HepG2 (cell line): ENCODE data around the gene KANSL1. TPM values are rescaled to one million over a fixed set of nuclear protein-coding genes. Genes with fewer than 3 reads are reported as not detected.

ENCODE experiments used
- ATAC-seq: fragments of 200-7000 bp; cut with Tn5 transposase; 3 replicates; pipeline ENCODE4 v1.9.1; 2020; ENCODE audit warnings: mild to moderate bottlenecking, moderate library complexity
- BruUV-seq: library from RNA; stranded (reverse); fragments of 400-500 nt; replicated peaks from 2 replicates; lab custom pipeline; 2021; lab: Mats Ljungman, UMichigan
- CTCF ChIA-PET: fragments of 300-600 bp; formaldehyde crosslinking; extraction: SDS; loops from one replicate; lab custom pipeline; 2021; ENCODE audit warnings: low total read pairs, inconsistent platforms, low intra/inter-chr PET ratio; lab: Yijun Ruan, JAX
- POLR2A ChIA-PET: fragments of 350-600 bp; sonication (Branson Sonifier 250); formaldehyde crosslinking; loops from one replicate; lab custom pipeline; 2020; ENCODE audit warnings: antibody characterized with exemption, inconsistent platforms; lab: Yijun Ruan, JAX
- DNase-seq: peaks from one replicate; pipeline ENCODE4 v3.0.0-alpha.2; 2015; ENCODE audit warnings: low spot score
- FAIRE-seq: peaks from 3 replicates; lab custom pipeline; 2011; peaks lifted over from hg19 to GRCh38; lab: Jason Lieb, UNC
- H2AFZ ChIP-seq: one replicate; pipeline ENCODE4 v1.6.1; 2011; ENCODE audit warnings: low read length, inconsistent platforms
- H3K27ac ChIP-seq: fragments of 300-600 bp; 3 replicates; pipeline ENCODE4 v1.8.0; 2011; ENCODE audit warnings: mixed run types, mild to moderate bottlenecking, mixed read lengths, low read length, inconsistent platforms; ENCODE audit not compliant: insufficient read depth; ENCODE audit errors: extremely low read length
- H3K27me3 ChIP-seq, 2 experiments: fragments of 200-600 bp in 1 of 2; 2 replicates in 1 of 2; 3 replicates in 1 of 2; pipeline versions ENCODE4 v1.6.0 to v1.8.0; 2011; ENCODE audit warnings: low read length in 2 of 2, mild to moderate bottlenecking in 2 of 2, moderate library complexity in 2 of 2, inconsistent platforms in 1 of 2; ENCODE audit not compliant: insufficient read depth in 2 of 2, control insufficient read depth in 1 of 2
- H3K36me3 ChIP-seq, 2 experiments: fragments of 200-600 bp in 1 of 2; replicated peaks in 1 of 2; 2 replicates in 1 of 2; 3 replicates in 1 of 2; pipeline versions ENCODE4 v1.5.1 to v1.8.0; 2011; ENCODE audit warnings: low read length in 2 of 2, inconsistent platforms in 1 of 2; ENCODE audit not compliant: insufficient read depth in 2 of 2, control insufficient read depth in 1 of 2
- H3K4me1 ChIP-seq: 2 replicates; pipeline ENCODE4 v1.5.1; 2012; ENCODE audit warnings: low read length, inconsistent platforms; ENCODE audit not compliant: insufficient read depth
- H3K4me2 ChIP-seq: 2 replicates; pipeline ENCODE4 v1.6.0; 2011; ENCODE audit warnings: low read depth, low read length, inconsistent platforms
- H3K4me3 ChIP-seq, 3 experiments: fragments of 200-600 bp in 1 of 3; sonication (generic), shearing (Covaris generic) in 1 of 3; replicated peaks in 1 of 3; 2 replicates each; pipeline ENCODE4 v1.5.1; 2011 to 2016; ENCODE audit warnings: low read length in 3 of 3, inconsistent platforms in 2 of 3, low read depth in 2 of 3, mild to moderate bottlenecking in 2 of 3, control low read depth in 1 of 3, mixed read lengths in 1 of 3; ENCODE audit not compliant: insufficient read depth in 1 of 3
- H3K79me2 ChIP-seq: one replicate; pipeline ENCODE4 v1.6.1; 2011; ENCODE audit warnings: low read length, inconsistent platforms; ENCODE audit not compliant: insufficient read depth
- H3K9ac ChIP-seq: 2 replicates; pipeline ENCODE4 v1.6.0; 2011; ENCODE audit warnings: mild to moderate bottlenecking, low read depth, low read length, inconsistent platforms; ENCODE audit not compliant: insufficient read depth
- H3K9me3 ChIP-seq: 2 replicates; pipeline ENCODE4 v1.5.1; 2012; ENCODE audit warnings: mild to moderate bottlenecking, low read length
- H4K20me1 ChIP-seq: 2 replicates; pipeline ENCODE4 v1.6.0; 2011; ENCODE audit warnings: inconsistent platforms, mild to moderate bottlenecking, low read length, moderate library complexity; ENCODE audit not compliant: insufficient read depth
- HMGA1 ChIP-seq: sonication (generic); formaldehyde crosslinking; conservative IDR thresholded peaks from 2 replicates; pipeline ENCODE4 v1.4.0; 2020; ENCODE audit warnings: missing genetic modification reagents
- KLF13 ChIP-seq: sonication (generic); formaldehyde crosslinking; IDR thresholded peaks from 2 replicates; pipeline ENCODE4 v1.4.0; 2020; ENCODE audit warnings: mild to moderate bottlenecking, missing genetic modification reagents
- NFAT5 ChIP-seq: sonication (generic); formaldehyde crosslinking; IDR thresholded peaks from 2 replicates; pipeline ENCODE4 v1.4.0; 2020; ENCODE audit warnings: missing genetic modification reagents
- REPIN1 ChIP-seq: sonication (generic); formaldehyde crosslinking; IDR thresholded peaks from 2 replicates; pipeline ENCODE4 v1.8.0; 2022; ENCODE audit warnings: missing genetic modification reagents, low read depth, mild to moderate bottlenecking, borderline replicate concordance
- RNF219 ChIP-seq: sonication (generic); formaldehyde crosslinking; IDR thresholded peaks from 2 replicates; pipeline ENCODE4 v1.5.0; 2020; ENCODE audit warnings: mild to moderate bottlenecking, missing genetic modification reagents
- SOX5 ChIP-seq: IDR thresholded peaks from 2 replicates; pipeline ENCODE4 v1.6.1; 2016; ENCODE audit warnings: borderline replicate concordance
- ZSCAN22 ChIP-seq: sonication (generic); formaldehyde crosslinking; IDR thresholded peaks from 2 replicates; pipeline ENCODE4 v1.4.0; 2020; ENCODE audit warnings: mild to moderate bottlenecking, missing genetic modification reagents
- WGBS: methylation state at CpG from one replicate; pipeline ENCODE4 v1.1.6; 2017; ENCODE audit warnings: low lambda C conversion rate; 5-methylcytosine and 5-hydroxymethylcytosine counted together
- in situ Hi-C: cut with HindIII; loops from 2 replicates; pipeline ENCODE4 v1.10.0; 2017; ENCODE audit warnings: low pct_unique_long_range_greater_than_20kb; ENCODE audit not compliant: extremely low pct_ligation_motif_present
- intact Hi-C: fragments of 100-400 bp; cut with micrococcal nuclease; formaldehyde crosslinking; loops from one replicate; pipeline ENCODE4 v1.10.0; 2022; ENCODE audit not compliant: unreplicated experiment
- polyA plus RNA-seq, 8 experiments: library from polyadenylated mRNA; depleted of rRNA in 3 of 8; stranded (reverse) in 7 of 8; unstranded in 1 of 8; fragments of >200 nt; fragmentation: Illumina TruSeq in 4 of 8; extraction: Trizol in 4 of 8; gene quantifications; 2 replicates each; pipeline versions ENCODE4 v1.2.1 to v1.2.3, GENCODE V29; 2011 to 2016; ENCODE audit warnings: low read depth in 4 of 8, missing spikeins in 1 of 8, mixed read lengths in 1 of 8; ENCODE audit not compliant: insufficient read depth in 1 of 8
- total RNA-seq, 5 experiments: library from RNA; depleted of rRNA; stranded (reverse); fragments of >200 nt; fragmentation: Illumina TruSeq; extraction: Trizol; gene quantifications; 2 replicates each; pipeline ENCODE4 v1.2.3, GENCODE V29; 2016; ENCODE audit warnings: low read depth in 1 of 5

KANSL1 gene
- total and polyA plus RNA-seq, 2 of the 13 experiments (the other 11 are each of a cell fraction or from before 2014, with no cell fraction given) = 24.0 to 59.6 TPM

- intact Hi-C loops = loop anchor here (5.0 kb wide), 1 partner anchor 287 kb away; no protein-coding TSS in a partner anchor
- no TSS peak for BruUV-seq
- no peak overlapping the region for H3K4me3 ChIP-seq
- in situ Hi-C loops = loop anchor here (5.0 to 25.0 kb wide), 3 partner anchors 42 to 837 kb away; no protein-coding TSS in a partner anchor
- no peaks in the 10 kb centered on the region for H4K20me1 ChIP-seq
- ATAC-seq (no peak), DNase-seq (no peak), FAIRE-seq (no peak)
- peaks cover 43% of the 10 kb centered on the region for H3K4me1 ChIP-seq
- H3K9me3 ChIP-seq = no peaks in the 10 kb centered on the region
- H3K79me2 ChIP-seq = no peaks in the 10 kb centered on the region
- ChIA-PET POLR2A (no interaction called here), CTCF (no interaction called here)
- 0 out of 5 replicates have a peak, but pooled peaks cover 0 to 1% of the 10 kb centered on the region in 2 experiments for H3K27me3 ChIP-seq
- H2AFZ ChIP-seq = no peak overlapping the region
- no peak overlapping the region for H3K9ac ChIP-seq
- no peak overlapping the region for H3K4me2 ChIP-seq
- no peak for TF ChIP-seq ZSCAN22
- TF ChIP-seq RNF219 (CRISPR knock-in tag) = no peak
- no peak for TF ChIP-seq NFAT5 (CRISPR knock-in tag)
- TF ChIP-seq REPIN1 (CRISPR knock-in tag) = no peak
- no peak for TF ChIP-seq KLF13 (CRISPR knock-in tag)
- no peak for TF ChIP-seq SOX5
- no peak for TF ChIP-seq HMGA1 (CRISPR knock-in tag)
- H3K36me3 ChIP-seq = no peaks in the 10 kb centered on the region
- no peak overlapping the region for H3K27ac ChIP-seq
- 77% methylated on average over 6 of the region's 7 CpGs for WGBS
Measured at GRCh38 chr17:46000292-46000691, 192.9 kb downstream of the KANSL1 start.
